ENCODE data around the gene PCDHB6. TPM values are rescaled to one million over a fixed set of nuclear protein-coding genes. Genes with fewer than 3 reads are reported as not detected.
"Not testable (repeated sequence)": the region's sequence is repeated elsewhere in the genome, so short reads cannot be mapped to it uniquely, and the experiment has no call there.

PCDHB6 gene
- total RNA-seq, 2 donors from 2014 or later, result 3.2 to 3.8 TPM

GRCh38 chr5:141179876-141180275 is 30.0 kb downstream of the PCDHB6 start:
- H3K27ac ChIP-seq; H3K4me3 ChIP-seq; H3K36me3 ChIP-seq; H3K4me1 ChIP-seq (ENCODE audit: control insufficient read depth in 1 of 2, low read depth in 2 of 2); H3K27me3 ChIP-seq (replicated peaks; ENCODE audit: insufficient read depth); DNase-seq (ENCODE audit: low spot score); ATAC-seq (ENCODE audit: insufficient number of reproducible peaks, low FRiP score, low read depth): not testable (repeated sequence)
- peaks cover 63% of the 10 kb centered on the region for H3K9me3 ChIP-seq

DNA sequence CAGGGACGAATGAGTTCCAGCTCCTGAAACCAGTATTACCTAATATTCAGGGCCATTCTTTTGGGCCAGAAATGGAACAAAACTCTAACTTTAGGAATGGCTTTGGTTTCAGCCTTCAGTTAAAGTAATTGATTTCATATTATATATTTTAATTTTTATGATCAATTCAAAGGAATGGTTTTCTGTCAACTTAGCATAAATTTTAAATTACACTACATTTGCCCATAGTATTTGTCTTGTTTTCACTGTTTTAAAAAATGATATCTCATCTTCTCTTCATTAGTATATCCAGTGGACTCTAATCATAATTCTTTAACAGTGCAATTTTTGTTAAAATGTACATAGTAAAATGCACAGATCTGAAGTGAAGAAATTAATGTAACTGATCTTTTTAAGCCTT is 30.5 kb downstream of the PCDHB6 start:
- H3K36me3 ChIP-seq, result no peaks in the 10 kb centered on the region
- H3K27ac ChIP-seq, result no peak overlapping the region
- peaks cover 61% of the 10 kb centered on the region for H3K9me3 ChIP-seq
- H3K27me3 ChIP-seq (replicated peaks; ENCODE audit: insufficient read depth), result no peaks in the 10 kb centered on the region
- ATAC-seq (ENCODE audit: insufficient number of reproducible peaks, low FRiP score, low read depth) (no peak), DNase-seq (ENCODE audit: low spot score) (no peak)
- TF ChIP-seq CTCF (IDR thresholded peaks at IDR 0.05), result no peak
- H3K4me3 ChIP-seq, result no peak overlapping the region
- no peaks in the 10 kb centered on the region for H3K4me1 ChIP-seq (ENCODE audit: control insufficient read depth in 1 of 2, low read depth in 2 of 2)

DNA sequence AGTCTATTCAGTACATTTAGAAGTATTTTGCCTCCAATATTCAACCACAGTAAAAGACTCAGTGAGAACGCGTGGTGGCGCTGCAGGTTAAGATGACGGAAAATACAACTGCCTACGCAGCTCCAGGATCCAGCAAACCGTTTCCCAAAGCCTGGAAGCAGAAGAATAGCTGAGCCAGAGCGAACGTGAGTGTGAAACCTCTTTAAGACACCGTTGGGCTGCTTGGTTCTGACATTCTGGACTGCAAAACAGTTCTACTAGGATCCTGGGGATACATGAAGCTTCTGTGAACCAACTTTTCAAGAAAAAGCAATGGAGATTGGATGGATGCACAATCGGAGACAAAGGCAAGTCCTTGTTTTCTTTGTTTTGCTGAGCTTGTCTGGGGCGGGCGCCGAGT is 32.4 kb downstream of the PCDHB6 start, which contains the start of gene PCDHB16:
Gene PCDHB16, plus strand, starts transcription at position 140 of the 400 bp plus-strand sequence. Its CDS starts 173 bp downstream, at position 313.
- Histone ChIP-seq H3K27me3 (replicated peaks; ENCODE audit: insufficient read depth) (no peaks in the 10 kb centered on the region), H3K9me3 (peaks cover 53% of the 10 kb centered on the region), H3K4me3 (peak within 1 kb of the TSS; percentile 64), H3K36me3 (no peaks in the 10 kb centered on the region), H3K27ac (peak within 1 kb of the TSS in 1 of 2 donors; percentile 58), H3K4me1 (ENCODE audit: control insufficient read depth in 1 of 2, low read depth in 2 of 2) (no peaks in the 10 kb centered on the region)
- ATAC-seq (ENCODE audit: insufficient number of reproducible peaks, low FRiP score, low read depth) (peak; percentile 31), DNase-seq (ENCODE audit: low spot score) (no peak)
- peak; percentile 26 for TF ChIP-seq CTCF (IDR thresholded peaks at IDR 0.05)

DNA sequence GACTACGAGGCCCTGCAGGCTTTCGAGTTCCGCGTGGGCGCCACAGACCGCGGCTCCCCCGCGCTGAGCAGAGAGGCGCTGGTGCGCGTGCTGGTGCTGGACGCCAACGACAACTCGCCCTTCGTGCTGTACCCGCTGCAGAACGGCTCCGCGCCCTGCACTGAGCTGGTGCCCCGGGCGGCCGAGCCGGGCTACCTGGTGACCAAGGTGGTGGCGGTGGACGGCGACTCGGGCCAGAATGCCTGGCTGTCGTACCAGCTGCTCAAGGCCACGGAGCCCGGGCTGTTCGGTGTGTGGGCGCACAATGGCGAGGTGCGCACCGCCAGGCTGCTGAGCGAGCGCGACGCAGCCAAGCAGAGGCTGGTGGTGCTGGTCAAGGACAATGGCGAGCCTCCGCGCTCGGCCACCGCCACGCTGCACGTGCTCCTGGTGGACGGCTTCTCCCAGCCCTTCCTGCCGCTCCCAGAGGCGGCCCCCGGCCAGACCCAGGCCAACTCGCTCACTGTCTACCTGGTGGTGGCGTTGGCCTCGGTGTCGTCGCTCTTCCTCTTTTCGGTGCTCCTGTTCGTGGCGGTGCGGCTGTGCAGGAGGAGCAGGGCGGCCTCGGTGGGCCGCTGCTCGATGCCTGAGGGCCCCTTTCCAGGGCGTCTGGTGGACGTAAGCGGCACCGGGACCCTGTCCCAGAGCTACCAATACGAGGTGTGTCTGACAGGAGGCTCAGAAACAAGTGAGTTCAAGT is 34.4 kb downstream of the PCDHB6 start:
- ATAC-seq (ENCODE audit: insufficient number of reproducible peaks, low FRiP score, low read depth); H3K4me3 ChIP-seq: not testable (repeated sequence)
- H3K9me3 ChIP-seq, result peaks cover 55% of the 10 kb centered on the region

GRCh38 chr5:141186897-141187512 is 37.1 kb downstream of the PCDHB6 start, which contains the start of gene PCDHB9:
PCDHB9 (plus strand) TSS chr5:141187161; CDS start chr5:141187319, 158 bp downstream.
- no peak for TF ChIP-seq CTCF (IDR thresholded peaks at IDR 0.05)
- peaks cover 68% of the 10 kb centered on the region for H3K9me3 ChIP-seq
- H3K27me3 ChIP-seq (replicated peaks; ENCODE audit: insufficient read depth), result no peaks in the 10 kb centered on the region
- ATAC-seq (ENCODE audit: insufficient number of reproducible peaks, low FRiP score, low read depth), result no peak
- no peaks in the 10 kb centered on the region for H3K36me3 ChIP-seq
- H3K4me3 ChIP-seq, result no peak within 1 kb of the TSS
- no peak for DNase-seq (ENCODE audit: low spot score)
- H3K4me1 ChIP-seq (ENCODE audit: control insufficient read depth in 1 of 2, low read depth in 2 of 2), result no peaks in the 10 kb centered on the region
- H3K27ac ChIP-seq, result no peak within 1 kb of the TSS

More for the DNA sequence above, 34.4 kb downstream of the PCDHB6 start:
- H3K27me3 ChIP-seq (replicated peaks; ENCODE audit: insufficient read depth); DNase-seq (ENCODE audit: low spot score); H3K4me1 ChIP-seq (ENCODE audit: control insufficient read depth in 1 of 2, low read depth in 2 of 2); H3K36me3 ChIP-seq; H3K27ac ChIP-seq: not testable (repeated sequence)

GRCh38 chr5:141188682-141189081 is 38.8 kb downstream of the PCDHB6 start:
- H3K36me3 ChIP-seq; H3K27ac ChIP-seq; DNase-seq (ENCODE audit: low spot score); H3K4me3 ChIP-seq; ATAC-seq (ENCODE audit: insufficient number of reproducible peaks, low FRiP score, low read depth); H3K4me1 ChIP-seq (ENCODE audit: control insufficient read depth in 1 of 2, low read depth in 2 of 2); H3K27me3 ChIP-seq (replicated peaks; ENCODE audit: insufficient read depth): not testable (repeated sequence)
- peaks cover 65% of the 10 kb centered on the region for H3K9me3 ChIP-seq

DNA sequence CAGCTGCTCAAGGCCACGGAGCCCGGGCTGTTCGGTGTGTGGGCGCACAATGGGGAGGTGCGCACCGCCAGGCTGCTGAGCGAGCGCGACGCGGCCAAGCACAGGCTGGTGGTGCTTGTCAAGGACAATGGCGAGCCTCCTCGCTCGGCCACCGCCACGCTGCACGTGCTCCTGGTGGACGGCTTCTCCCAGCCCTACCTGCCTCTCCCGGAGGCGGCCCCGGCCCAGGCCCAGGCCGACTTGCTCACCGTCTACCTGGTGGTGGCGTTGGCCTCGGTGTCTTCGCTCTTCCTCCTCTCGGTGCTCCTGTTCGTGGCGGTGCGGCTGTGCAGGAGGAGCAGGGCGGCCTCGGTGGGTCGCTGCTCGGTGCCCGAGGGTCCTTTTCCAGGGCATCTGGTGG is 39.3 kb downstream of the PCDHB6 start:
- not testable (repeated sequence) for H3K4me1 ChIP-seq (ENCODE audit: control insufficient read depth in 1 of 2, low read depth in 2 of 2); H3K36me3 ChIP-seq; ATAC-seq (ENCODE audit: insufficient number of reproducible peaks, low FRiP score, low read depth); H3K4me3 ChIP-seq; DNase-seq (ENCODE audit: low spot score); H3K27ac ChIP-seq; H3K27me3 ChIP-seq (replicated peaks; ENCODE audit: insufficient read depth)
- peaks cover 64% of the 10 kb centered on the region for H3K9me3 ChIP-seq

Measured in thoracic aorta (tissue), 2 donors.